ENCODE measurements around the gene MT1E.

DNA sequence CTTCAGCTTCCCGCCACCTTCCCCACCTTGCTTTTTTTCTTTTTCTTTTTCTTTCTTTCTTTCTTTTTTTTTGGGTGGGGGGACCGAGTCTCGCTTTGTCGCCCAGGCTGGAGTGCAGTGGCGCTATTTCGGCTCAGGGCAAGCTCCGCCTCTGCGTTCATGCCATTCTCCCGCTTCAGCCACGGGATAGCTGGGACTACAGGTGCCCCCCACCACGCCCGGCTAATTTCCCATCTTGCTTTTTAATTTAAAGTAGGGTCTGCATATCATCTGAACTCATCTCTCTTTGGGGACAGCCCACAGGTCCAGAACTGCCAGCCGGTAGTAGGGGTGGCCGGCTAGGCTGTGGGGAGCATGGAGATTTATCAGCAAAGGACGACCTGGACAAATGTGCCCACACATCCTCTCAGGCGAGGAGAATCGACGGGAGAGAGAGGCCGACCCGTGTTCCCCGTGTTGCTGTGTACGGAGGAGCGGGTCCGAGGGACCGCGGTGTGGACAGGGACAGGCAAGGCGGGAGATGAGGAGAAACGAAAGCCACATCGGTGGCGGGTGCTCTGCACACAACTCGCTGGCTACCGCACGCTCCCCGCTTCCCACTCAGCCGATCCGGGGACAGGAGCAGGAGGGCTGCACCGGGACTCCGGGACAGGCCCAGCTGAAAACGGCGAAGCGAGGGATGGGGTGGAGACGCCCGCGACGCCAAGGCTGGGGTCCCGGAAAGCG is 9.3 kb downstream of the MT1E start:
- TF ChIP-seq, protein P1, sequence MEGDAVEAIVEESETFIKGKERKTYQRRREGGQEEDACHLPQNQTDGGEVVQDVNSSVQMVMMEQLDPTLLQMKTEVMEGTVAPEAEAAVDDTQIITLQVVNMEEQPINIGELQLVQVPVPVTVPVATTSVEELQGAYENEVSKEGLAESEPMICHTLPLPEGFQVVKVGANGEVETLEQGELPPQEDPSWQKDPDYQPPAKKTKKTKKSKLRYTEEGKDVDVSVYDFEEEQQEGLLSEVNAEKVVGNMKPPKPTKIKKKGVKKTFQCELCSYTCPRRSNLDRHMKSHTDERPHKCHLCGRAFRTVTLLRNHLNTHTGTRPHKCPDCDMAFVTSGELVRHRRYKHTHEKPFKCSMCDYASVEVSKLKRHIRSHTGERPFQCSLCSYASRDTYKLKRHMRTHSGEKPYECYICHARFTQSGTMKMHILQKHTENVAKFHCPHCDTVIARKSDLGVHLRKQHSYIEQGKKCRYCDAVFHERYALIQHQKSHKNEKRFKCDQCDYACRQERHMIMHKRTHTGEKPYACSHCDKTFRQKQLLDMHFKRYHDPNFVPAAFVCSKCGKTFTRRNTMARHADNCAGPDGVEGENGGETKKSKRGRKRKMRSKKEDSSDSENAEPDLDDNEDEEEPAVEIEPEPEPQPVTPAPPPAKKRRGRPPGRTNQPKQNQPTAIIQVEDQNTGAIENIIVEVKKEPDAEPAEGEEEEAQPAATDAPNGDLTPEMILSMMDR (IDR thresholded peaks at IDR 0.05): no peak
- TF ChIP-seq POLR2A (IDR thresholded peaks at IDR 0.05): no peak

Data from Peyer's patch (tissue), 4 donors.